H1 (cell line): ENCODE results near the gene CEP170. TPM values are rescaled to one million over a fixed set of nuclear protein-coding genes. Genes with fewer than 3 reads are reported as not detected.
A peak's percentile ranks its signal among the peaks of the same experiment; 100 is the strongest.

ENCODE experiments used
- ASH2L ChIP-seq: fragments of 200-600, 300-600 bp; sonication (generic); IDR thresholded peaks from one replicate; pipeline ENCODE4 v1.7.1; 2017; ENCODE audit warnings: low read length
- BACH1 ChIP-seq: IDR thresholded peaks from 2 replicates; pipeline ENCODE4 v1.6.1; 2012; ENCODE audit warnings: low read length, improper control_type of control experiment
- FOSL1 ChIP-seq: IDR thresholded peaks from 2 replicates; pipeline ENCODE4 v1.6.1; 2011; ENCODE audit warnings: mild to moderate bottlenecking, low read depth, low read length, moderate library complexity; ENCODE audit not compliant: insufficient read depth
- JUND ChIP-seq: IDR thresholded peaks from 2 replicates; pipeline ENCODE4 v1.6.1; 2011; ENCODE audit warnings: mild to moderate bottlenecking, improper control_type of control experiment, low read length
- SAP30 ChIP-seq: fragments of 300-600 bp; sonication (generic); IDR thresholded peaks from 2 replicates; pipeline ENCODE4 v1.7.1; 2012; ENCODE audit warnings: low read length, moderate library complexity, mild to moderate bottlenecking, inconsistent platforms; ENCODE audit not compliant: insufficient read depth, insufficient replicate concordance
- SUZ12 ChIP-seq: fragments of 200-600 bp; sonication (generic); IDR thresholded peaks from 2 replicates; pipeline ENCODE4 v1.6.1; 2012; ENCODE audit warnings: mild to moderate bottlenecking, inconsistent platforms, low read length, moderate library complexity, mixed read lengths
- ZNF274 ChIP-seq: IDR thresholded peaks from 2 replicates; pipeline ENCODE4 v1.7.0; 2012; ENCODE audit warnings: low read length, borderline replicate concordance; ENCODE audit errors: extremely low read depth
- polyA plus RNA-seq, 7 experiments: library from polyadenylated mRNA; depleted of rRNA in 3 of 7; stranded (reverse) in 5 of 7; unstranded in 2 of 7; fragments of >200 nt in 5 of 7; fragments of 200-250 nt in 2 of 7; gene quantifications; 1 replicate in 5 of 7; 2 replicates in 1 of 7; 4 replicates in 1 of 7; pipeline versions ENCODE4 v1.2.1 to v1.2.3, GENCODE V29; 2011 to 2013; ENCODE audit warnings: missing spikeins in 2 of 7, mixed read lengths in 2 of 7
- total RNA-seq: library from RNA; stranded (reverse); fragmentation: NEBNext Ultra II Directional; extraction: Animal tissue kit (Norgen Biotek cat#: 25700); gene quantifications from 2 replicates; pipeline ENCODE4 v1.2.1, GENCODE V29; 2021
- TF ChIP-seq, protein P1 (sequence below): fragments of 300-600 bp; sonication (generic); IDR thresholded peaks from 2 replicates; pipeline ENCODE4 v1.7.1; 2012; ENCODE audit warnings: low read length, moderate library complexity, mild to moderate bottlenecking, inconsistent platforms; ENCODE audit not compliant: insufficient replicate concordance
- TF ChIP-seq, protein P2 (sequence below): IDR thresholded peaks from 2 replicates; pipeline ENCODE4 v1.6.1; 2011; ENCODE audit warnings: low read depth, mild to moderate bottlenecking, low read length; ENCODE audit not compliant: insufficient read depth

Gene CEP170
- total and polyA plus RNA-seq, 2 of the 8 experiments (the other 6 are each of a cell fraction or from before 2014, with no cell fraction given): 33.1 to 97.2 TPM

DNA sequence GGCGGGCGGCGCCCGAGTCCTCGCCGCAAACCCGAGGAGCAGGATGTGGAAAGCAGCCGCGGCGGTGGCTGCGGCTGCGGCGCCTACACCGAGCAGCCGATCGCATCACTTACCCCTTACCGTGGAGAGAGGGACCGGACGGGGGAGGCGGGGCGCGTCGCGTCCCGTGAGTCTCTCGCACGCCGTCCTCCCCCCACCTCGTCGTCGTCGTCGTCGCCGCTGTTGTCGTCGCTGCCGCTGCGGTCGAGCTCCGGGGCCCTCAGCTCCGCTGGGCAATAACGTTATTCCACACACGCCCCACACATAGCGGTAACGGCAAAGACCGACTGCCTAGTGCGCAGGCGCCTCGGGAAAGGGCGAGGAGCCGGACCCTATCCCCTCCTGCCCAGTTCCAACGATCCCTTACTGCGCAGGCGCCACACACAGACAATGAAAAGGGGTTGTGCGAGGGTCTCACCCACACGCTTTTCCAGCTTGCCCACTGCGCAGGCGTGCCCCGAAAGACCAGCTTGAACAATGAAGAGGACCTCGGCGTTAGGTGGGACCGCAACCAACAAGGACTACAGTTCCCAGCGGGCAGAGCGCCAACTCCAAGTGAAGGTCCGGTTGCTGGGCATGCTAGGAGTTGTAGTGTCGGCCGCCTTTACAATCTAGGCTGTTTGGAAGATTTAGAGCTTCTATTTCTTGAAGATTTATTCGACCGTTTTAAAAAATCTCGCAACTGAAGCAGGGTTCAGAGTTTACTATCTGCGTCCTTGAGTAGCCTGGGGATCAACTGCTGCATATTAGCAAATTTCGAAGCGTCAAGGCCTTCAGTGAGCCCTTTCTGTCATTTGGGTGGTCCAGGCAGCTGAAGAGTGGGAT lies at the start of gene CEP170 (continued):
- TF ChIP-seq, protein P1, sequence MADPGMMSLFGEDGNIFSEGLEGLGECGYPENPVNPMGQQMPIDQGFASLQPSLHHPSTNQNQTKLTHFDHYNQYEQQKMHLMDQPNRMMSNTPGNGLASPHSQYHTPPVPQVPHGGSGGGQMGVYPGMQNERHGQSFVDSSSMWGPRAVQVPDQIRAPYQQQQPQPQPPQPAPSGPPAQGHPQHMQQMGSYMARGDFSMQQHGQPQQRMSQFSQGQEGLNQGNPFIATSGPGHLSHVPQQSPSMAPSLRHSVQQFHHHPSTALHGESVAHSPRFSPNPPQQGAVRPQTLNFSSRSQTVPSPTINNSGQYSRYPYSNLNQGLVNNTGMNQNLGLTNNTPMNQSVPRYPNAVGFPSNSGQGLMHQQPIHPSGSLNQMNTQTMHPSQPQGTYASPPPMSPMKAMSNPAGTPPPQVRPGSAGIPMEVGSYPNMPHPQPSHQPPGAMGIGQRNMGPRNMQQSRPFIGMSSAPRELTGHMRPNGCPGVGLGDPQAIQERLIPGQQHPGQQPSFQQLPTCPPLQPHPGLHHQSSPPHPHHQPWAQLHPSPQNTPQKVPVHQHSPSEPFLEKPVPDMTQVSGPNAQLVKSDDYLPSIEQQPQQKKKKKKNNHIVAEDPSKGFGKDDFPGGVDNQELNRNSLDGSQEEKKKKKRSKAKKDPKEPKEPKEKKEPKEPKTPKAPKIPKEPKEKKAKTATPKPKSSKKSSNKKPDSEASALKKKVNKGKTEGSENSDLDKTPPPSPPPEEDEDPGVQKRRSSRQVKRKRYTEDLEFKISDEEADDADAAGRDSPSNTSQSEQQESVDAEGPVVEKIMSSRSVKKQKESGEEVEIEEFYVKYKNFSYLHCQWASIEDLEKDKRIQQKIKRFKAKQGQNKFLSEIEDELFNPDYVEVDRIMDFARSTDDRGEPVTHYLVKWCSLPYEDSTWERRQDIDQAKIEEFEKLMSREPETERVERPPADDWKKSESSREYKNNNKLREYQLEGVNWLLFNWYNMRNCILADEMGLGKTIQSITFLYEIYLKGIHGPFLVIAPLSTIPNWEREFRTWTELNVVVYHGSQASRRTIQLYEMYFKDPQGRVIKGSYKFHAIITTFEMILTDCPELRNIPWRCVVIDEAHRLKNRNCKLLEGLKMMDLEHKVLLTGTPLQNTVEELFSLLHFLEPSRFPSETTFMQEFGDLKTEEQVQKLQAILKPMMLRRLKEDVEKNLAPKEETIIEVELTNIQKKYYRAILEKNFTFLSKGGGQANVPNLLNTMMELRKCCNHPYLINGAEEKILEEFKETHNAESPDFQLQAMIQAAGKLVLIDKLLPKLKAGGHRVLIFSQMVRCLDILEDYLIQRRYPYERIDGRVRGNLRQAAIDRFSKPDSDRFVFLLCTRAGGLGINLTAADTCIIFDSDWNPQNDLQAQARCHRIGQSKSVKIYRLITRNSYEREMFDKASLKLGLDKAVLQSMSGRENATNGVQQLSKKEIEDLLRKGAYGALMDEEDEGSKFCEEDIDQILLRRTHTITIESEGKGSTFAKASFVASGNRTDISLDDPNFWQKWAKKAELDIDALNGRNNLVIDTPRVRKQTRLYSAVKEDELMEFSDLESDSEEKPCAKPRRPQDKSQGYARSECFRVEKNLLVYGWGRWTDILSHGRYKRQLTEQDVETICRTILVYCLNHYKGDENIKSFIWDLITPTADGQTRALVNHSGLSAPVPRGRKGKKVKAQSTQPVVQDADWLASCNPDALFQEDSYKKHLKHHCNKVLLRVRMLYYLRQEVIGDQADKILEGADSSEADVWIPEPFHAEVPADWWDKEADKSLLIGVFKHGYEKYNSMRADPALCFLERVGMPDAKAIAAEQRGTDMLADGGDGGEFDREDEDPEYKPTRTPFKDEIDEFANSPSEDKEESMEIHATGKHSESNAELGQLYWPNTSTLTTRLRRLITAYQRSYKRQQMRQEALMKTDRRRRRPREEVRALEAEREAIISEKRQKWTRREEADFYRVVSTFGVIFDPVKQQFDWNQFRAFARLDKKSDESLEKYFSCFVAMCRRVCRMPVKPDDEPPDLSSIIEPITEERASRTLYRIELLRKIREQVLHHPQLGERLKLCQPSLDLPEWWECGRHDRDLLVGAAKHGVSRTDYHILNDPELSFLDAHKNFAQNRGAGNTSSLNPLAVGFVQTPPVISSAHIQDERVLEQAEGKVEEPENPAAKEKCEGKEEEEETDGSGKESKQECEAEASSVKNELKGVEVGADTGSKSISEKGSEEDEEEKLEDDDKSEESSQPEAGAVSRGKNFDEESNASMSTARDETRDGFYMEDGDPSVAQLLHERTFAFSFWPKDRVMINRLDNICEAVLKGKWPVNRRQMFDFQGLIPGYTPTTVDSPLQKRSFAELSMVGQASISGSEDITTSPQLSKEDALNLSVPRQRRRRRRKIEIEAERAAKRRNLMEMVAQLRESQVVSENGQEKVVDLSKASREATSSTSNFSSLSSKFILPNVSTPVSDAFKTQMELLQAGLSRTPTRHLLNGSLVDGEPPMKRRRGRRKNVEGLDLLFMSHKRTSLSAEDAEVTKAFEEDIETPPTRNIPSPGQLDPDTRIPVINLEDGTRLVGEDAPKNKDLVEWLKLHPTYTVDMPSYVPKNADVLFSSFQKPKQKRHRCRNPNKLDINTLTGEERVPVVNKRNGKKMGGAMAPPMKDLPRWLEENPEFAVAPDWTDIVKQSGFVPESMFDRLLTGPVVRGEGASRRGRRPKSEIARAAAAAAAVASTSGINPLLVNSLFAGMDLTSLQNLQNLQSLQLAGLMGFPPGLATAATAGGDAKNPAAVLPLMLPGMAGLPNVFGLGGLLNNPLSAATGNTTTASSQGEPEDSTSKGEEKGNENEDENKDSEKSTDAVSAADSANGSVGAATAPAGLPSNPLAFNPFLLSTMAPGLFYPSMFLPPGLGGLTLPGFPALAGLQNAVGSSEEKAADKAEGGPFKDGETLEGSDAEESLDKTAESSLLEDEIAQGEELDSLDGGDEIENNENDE: no peak
- TF ChIP-seq BACH1 (no peak), SAP30 (no peak), SUZ12 (no peak), ASH2L (peak; percentile 86), FOSL1 (no peak), ZNF274 (no peak), JUND (no peak)
- TF ChIP-seq, protein P2, sequence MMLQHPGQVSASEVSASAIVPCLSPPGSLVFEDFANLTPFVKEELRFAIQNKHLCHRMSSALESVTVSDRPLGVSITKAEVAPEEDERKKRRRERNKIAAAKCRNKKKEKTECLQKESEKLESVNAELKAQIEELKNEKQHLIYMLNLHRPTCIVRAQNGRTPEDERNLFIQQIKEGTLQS: no peak
